GM12892 (cell line): ENCODE results near the gene DLG2.

Experiments
- POLR2A ChIP-seq: IDR thresholded peaks from 2 replicates; pipeline ENCODE4 v1.6.1; 2011; ENCODE audit warnings: low read depth, low read length, control low read depth
- TAF1 ChIP-seq: IDR thresholded peaks from 2 replicates; pipeline ENCODE4 v1.6.1; 2011; ENCODE audit warnings: low read depth, mild to moderate bottlenecking, control low read depth, low read length, borderline replicate concordance

GRCh38 chr11:83574519-83574918 is 2052.6 kb downstream of the DLG2 start:
- TF ChIP-seq POLR2A: no peak
- TF ChIP-seq TAF1: no peak
